Measurements from ENCODE around the gene NMNAT1.

DNA sequence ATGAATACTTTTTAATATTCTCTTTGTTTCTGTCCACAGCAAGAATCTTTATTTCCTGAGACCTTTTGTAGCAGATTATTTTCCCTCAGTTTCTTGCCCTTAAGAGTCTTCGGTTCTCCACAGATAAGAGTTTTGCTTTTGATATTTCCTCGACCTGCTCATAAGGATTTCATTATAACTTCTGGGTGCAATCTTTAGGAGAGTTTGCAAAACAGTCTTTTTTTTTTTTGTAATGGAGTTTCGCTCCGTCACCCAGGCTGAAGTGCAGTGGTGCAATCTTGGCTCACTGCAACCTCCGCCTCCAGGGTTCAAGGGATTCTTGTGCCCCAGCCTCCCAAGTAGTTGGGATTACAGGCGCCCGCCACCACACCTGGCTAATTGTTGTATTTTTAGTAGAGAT is 79.4 kb downstream of the NMNAT1 start:
- TF ChIP-seq, protein P1, sequence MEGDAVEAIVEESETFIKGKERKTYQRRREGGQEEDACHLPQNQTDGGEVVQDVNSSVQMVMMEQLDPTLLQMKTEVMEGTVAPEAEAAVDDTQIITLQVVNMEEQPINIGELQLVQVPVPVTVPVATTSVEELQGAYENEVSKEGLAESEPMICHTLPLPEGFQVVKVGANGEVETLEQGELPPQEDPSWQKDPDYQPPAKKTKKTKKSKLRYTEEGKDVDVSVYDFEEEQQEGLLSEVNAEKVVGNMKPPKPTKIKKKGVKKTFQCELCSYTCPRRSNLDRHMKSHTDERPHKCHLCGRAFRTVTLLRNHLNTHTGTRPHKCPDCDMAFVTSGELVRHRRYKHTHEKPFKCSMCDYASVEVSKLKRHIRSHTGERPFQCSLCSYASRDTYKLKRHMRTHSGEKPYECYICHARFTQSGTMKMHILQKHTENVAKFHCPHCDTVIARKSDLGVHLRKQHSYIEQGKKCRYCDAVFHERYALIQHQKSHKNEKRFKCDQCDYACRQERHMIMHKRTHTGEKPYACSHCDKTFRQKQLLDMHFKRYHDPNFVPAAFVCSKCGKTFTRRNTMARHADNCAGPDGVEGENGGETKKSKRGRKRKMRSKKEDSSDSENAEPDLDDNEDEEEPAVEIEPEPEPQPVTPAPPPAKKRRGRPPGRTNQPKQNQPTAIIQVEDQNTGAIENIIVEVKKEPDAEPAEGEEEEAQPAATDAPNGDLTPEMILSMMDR (IDR thresholded peaks at IDR 0.05), result no peak
- TF ChIP-seq ZFX (IDR thresholded peaks at IDR 0.05; ENCODE audit: borderline replicate concordance), result no peak
